ENCODE data around the gene CCDC188. TPM values are rescaled to one million over a fixed set of nuclear protein-coding genes. Genes with fewer than 3 reads are reported as not detected.

CCDC188 gene
- total and polyA plus RNA-seq, 2 of the 8 experiments (the other 6 are each of a cell fraction or from before 2014, with no cell fraction given): not detected

DNA sequence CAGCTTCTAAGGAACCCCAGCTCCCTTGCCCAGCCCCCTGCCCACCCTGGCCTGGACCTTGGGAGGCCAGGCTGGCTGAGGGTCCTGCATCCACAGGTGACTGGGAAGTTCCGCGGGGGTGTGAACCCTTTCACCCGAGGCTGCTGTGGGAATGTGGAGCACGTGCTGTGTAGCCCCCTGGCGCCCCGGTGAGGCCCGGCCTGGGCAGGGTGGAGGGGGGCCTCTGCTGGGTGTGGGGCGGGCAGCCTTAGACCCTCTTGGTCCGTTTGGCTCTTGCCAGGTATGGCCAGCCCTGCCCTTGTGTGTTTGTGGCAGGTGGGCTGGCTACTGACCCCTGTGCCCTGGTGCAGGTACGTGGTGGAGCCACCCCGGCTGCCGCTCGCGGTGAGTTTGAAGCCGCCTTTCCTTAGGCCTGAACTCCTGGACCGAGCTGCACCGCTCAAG is 10.3 kb downstream of the CCDC188 start (continued):
- TF ChIP-seq, protein P1, sequence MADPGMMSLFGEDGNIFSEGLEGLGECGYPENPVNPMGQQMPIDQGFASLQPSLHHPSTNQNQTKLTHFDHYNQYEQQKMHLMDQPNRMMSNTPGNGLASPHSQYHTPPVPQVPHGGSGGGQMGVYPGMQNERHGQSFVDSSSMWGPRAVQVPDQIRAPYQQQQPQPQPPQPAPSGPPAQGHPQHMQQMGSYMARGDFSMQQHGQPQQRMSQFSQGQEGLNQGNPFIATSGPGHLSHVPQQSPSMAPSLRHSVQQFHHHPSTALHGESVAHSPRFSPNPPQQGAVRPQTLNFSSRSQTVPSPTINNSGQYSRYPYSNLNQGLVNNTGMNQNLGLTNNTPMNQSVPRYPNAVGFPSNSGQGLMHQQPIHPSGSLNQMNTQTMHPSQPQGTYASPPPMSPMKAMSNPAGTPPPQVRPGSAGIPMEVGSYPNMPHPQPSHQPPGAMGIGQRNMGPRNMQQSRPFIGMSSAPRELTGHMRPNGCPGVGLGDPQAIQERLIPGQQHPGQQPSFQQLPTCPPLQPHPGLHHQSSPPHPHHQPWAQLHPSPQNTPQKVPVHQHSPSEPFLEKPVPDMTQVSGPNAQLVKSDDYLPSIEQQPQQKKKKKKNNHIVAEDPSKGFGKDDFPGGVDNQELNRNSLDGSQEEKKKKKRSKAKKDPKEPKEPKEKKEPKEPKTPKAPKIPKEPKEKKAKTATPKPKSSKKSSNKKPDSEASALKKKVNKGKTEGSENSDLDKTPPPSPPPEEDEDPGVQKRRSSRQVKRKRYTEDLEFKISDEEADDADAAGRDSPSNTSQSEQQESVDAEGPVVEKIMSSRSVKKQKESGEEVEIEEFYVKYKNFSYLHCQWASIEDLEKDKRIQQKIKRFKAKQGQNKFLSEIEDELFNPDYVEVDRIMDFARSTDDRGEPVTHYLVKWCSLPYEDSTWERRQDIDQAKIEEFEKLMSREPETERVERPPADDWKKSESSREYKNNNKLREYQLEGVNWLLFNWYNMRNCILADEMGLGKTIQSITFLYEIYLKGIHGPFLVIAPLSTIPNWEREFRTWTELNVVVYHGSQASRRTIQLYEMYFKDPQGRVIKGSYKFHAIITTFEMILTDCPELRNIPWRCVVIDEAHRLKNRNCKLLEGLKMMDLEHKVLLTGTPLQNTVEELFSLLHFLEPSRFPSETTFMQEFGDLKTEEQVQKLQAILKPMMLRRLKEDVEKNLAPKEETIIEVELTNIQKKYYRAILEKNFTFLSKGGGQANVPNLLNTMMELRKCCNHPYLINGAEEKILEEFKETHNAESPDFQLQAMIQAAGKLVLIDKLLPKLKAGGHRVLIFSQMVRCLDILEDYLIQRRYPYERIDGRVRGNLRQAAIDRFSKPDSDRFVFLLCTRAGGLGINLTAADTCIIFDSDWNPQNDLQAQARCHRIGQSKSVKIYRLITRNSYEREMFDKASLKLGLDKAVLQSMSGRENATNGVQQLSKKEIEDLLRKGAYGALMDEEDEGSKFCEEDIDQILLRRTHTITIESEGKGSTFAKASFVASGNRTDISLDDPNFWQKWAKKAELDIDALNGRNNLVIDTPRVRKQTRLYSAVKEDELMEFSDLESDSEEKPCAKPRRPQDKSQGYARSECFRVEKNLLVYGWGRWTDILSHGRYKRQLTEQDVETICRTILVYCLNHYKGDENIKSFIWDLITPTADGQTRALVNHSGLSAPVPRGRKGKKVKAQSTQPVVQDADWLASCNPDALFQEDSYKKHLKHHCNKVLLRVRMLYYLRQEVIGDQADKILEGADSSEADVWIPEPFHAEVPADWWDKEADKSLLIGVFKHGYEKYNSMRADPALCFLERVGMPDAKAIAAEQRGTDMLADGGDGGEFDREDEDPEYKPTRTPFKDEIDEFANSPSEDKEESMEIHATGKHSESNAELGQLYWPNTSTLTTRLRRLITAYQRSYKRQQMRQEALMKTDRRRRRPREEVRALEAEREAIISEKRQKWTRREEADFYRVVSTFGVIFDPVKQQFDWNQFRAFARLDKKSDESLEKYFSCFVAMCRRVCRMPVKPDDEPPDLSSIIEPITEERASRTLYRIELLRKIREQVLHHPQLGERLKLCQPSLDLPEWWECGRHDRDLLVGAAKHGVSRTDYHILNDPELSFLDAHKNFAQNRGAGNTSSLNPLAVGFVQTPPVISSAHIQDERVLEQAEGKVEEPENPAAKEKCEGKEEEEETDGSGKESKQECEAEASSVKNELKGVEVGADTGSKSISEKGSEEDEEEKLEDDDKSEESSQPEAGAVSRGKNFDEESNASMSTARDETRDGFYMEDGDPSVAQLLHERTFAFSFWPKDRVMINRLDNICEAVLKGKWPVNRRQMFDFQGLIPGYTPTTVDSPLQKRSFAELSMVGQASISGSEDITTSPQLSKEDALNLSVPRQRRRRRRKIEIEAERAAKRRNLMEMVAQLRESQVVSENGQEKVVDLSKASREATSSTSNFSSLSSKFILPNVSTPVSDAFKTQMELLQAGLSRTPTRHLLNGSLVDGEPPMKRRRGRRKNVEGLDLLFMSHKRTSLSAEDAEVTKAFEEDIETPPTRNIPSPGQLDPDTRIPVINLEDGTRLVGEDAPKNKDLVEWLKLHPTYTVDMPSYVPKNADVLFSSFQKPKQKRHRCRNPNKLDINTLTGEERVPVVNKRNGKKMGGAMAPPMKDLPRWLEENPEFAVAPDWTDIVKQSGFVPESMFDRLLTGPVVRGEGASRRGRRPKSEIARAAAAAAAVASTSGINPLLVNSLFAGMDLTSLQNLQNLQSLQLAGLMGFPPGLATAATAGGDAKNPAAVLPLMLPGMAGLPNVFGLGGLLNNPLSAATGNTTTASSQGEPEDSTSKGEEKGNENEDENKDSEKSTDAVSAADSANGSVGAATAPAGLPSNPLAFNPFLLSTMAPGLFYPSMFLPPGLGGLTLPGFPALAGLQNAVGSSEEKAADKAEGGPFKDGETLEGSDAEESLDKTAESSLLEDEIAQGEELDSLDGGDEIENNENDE (IDR thresholded peaks at IDR 0.05; ENCODE audit: insufficient replicate concordance, low read length): no peak
- TF ChIP-seq JUN (IDR thresholded peaks at IDR 0.05; ENCODE audit: low read depth, low read length): no peak
- TF ChIP-seq PHF8 (conservative IDR thresholded peaks at IDR 0.05; ENCODE audit: low read depth, low read length): no peak
- TF ChIP-seq, protein P2, sequence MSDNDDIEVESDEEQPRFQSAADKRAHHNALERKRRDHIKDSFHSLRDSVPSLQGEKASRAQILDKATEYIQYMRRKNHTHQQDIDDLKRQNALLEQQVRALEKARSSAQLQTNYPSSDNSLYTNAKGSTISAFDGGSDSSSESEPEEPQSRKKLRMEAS (IDR thresholded peaks at IDR 0.05): no peak
- TF ChIP-seq ASH2L (IDR thresholded peaks at IDR 0.05; ENCODE audit: low read length): no peak
- TF ChIP-seq, protein P3, sequence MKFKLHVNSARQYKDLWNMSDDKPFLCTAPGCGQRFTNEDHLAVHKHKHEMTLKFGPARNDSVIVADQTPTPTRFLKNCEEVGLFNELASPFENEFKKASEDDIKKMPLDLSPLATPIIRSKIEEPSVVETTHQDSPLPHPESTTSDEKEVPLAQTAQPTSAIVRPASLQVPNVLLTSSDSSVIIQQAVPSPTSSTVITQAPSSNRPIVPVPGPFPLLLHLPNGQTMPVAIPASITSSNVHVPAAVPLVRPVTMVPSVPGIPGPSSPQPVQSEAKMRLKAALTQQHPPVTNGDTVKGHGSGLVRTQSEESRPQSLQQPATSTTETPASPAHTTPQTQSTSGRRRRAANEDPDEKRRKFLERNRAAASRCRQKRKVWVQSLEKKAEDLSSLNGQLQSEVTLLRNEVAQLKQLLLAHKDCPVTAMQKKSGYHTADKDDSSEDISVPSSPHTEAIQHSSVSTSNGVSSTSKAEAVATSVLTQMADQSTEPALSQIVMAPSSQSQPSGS (IDR thresholded peaks at IDR 0.05; ENCODE audit: low read length): no peak
- no peak for TF ChIP-seq SIN3A (conservative IDR thresholded peaks at IDR 0.05 in 1 of 2, IDR thresholded peaks at IDR 0.05 in 1 of 2; ENCODE audit: low read depth in 1 of 2, low read length in 2 of 2)
- TF ChIP-seq CTBP2 (IDR thresholded peaks at IDR 0.05; ENCODE audit: borderline replicate concordance, insufficient read depth, insufficient read length, low read length): no peak
- no peak for TF ChIP-seq SRF (IDR thresholded peaks at IDR 0.05; ENCODE audit: low read depth, low read length)
